GM12878 (cell line): ENCODE results near the gene F2RL1.

ENCODE experiments used
- ATF3 ChIP-seq: IDR thresholded peaks from 2 replicates; pipeline ENCODE4 v1.6.1; 2011; ENCODE audit warnings: low read depth, mild to moderate bottlenecking, low read length, moderate library complexity, borderline replicate concordance; ENCODE audit errors: extremely low read depth
- CTCF ChIP-seq, 3 experiments: IDR thresholded peaks in 2 of 3; conservative IDR thresholded peaks in 1 of 3; 2 replicates each; pipeline ENCODE4 v1.5.1; 2011; ENCODE audit warnings: low read depth in 3 of 3, low read length in 3 of 3, mild to moderate bottlenecking in 3 of 3, control low read depth in 2 of 3, moderate library complexity in 2 of 3, inconsistent platforms in 1 of 3, mixed read lengths in 1 of 3; ENCODE audit not compliant: control insufficient read depth in 2 of 3, insufficient read depth in 1 of 3; ENCODE audit errors: extremely low read depth in 1 of 3
- HDAC6 ChIP-seq: fragments of 200-600 bp; sonication (generic); IDR thresholded peaks from one replicate; pipeline ENCODE4 v1.8.0; 2017; ENCODE audit warnings: antibody characterized with exemption; ENCODE audit not compliant: unreplicated experiment
- ZNF24 ChIP-seq: fragments of 450-650 bp; IDR thresholded peaks from 2 replicates; pipeline ENCODE4 v1.6.1; 2017; ENCODE audit warnings: antibody characterized with exemption, mild to moderate bottlenecking

- TF ChIP-seq ATF3 = no peak
- TF ChIP-seq CTCF (IDR thresholded peaks at IDR 0.05 in 2 of 3, conservative IDR thresholded peaks at IDR 0.05 in 1 of 3; ENCODE audit: control insufficient read depth in 2 of 3, extremely low read depth in 1 of 3, insufficient read depth in 1 of 3, low read depth in 3 of 3, low read length in 3 of 3) = no peak
- no peak for TF ChIP-seq HDAC6
- TF ChIP-seq ZNF24 = no peak
Observed at GRCh38 chr5:76831110-76831452, 12.3 kb downstream of the F2RL1 start.
